Measurements from ENCODE around the gene MMS22L.
A peak's percentile ranks its signal among the peaks of the same experiment; 100 is the strongest.

Gene MMS22L, protein sequence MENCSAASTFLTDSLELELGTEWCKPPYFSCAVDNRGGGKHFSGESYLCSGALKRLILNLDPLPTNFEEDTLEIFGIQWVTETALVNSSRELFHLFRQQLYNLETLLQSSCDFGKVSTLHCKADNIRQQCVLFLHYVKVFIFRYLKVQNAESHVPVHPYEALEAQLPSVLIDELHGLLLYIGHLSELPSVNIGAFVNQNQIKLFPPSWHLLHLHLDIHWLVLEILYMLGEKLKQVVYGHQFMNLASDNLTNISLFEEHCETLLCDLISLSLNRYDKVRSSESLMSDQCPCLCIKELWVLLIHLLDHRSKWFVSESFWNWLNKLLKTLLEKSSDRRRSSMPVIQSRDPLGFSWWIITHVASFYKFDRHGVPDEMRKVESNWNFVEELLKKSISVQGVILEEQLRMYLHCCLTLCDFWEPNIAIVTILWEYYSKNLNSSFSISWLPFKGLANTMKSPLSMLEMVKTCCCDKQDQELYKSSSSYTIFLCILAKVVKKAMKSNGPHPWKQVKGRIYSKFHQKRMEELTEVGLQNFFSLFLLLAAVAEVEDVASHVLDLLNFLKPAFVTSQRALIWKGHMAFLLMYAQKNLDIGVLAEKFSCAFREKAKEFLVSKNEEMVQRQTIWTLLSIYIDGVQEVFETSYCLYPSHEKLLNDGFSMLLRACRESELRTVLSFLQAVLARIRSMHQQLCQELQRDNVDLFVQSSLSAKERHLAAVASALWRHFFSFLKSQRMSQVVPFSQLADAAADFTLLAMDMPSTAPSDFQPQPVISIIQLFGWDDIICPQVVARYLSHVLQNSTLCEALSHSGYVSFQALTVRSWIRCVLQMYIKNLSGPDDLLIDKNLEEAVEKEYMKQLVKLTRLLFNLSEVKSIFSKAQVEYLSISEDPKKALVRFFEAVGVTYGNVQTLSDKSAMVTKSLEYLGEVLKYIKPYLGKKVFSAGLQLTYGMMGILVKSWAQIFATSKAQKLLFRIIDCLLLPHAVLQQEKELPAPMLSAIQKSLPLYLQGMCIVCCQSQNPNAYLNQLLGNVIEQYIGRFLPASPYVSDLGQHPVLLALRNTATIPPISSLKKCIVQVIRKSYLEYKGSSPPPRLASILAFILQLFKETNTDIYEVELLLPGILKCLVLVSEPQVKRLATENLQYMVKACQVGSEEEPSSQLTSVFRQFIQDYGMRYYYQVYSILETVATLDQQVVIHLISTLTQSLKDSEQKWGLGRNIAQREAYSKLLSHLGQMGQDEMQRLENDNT

GRCh38 chr6:97282726-97283617, at the start of gene MMS22L:
Gene MMS22L (minus strand): TSS chr6:97283216. CDS start chr6:97282477, 739 bp downstream.
- H3K27ac ChIP-seq, result peak within 1 kb of the TSS; percentile 67 to 73
- peaks cover 0 to 2% (median 0%) of the 10 kb centered on the region in 3 donors for H3K36me3 ChIP-seq
- H3K4me1 ChIP-seq, result peaks cover 0 to 9% (median 2%) of the 10 kb centered on the region in 4 donors
- TF ChIP-seq CTCF (IDR thresholded peaks at IDR 0.05), result no peak
- peak within 1 kb of the TSS; percentile 94 for H3K4me3 ChIP-seq
- no peaks in the 10 kb centered on the region for H3K9me3 ChIP-seq
- DNase-seq, result peak; percentile 92 to 95
- no peaks in the 10 kb centered on the region for H3K27me3 ChIP-seq
- intact Hi-C loops (cut with DNase I; ENCODE audit: low total_unique reads), result loop anchor here (5.0 kb wide), 1 partner anchor 761 kb away; the partner anchor contains the start of gene UFL1

GRCh38 chr6:97322811-97323210, 39.8 kb upstream of the MMS22L start:
- H3K36me3 ChIP-seq, result no peaks in the 10 kb centered on the region
- no peak for TF ChIP-seq CTCF (IDR thresholded peaks at IDR 0.05)
- H3K27me3 ChIP-seq, result peaks cover 0 to 3% of the 10 kb centered on the region in 2 donors
- H3K27ac ChIP-seq, result no peak overlapping the region
- H3K9me3 ChIP-seq, result no peaks in the 10 kb centered on the region
- intact Hi-C loops (cut with DNase I; ENCODE audit: low total_unique reads), result no loop called here
- no peaks in the 10 kb centered on the region for H3K4me1 ChIP-seq
- no peak overlapping the region for H3K4me3 ChIP-seq
- DNase-seq, result no peak

DNA sequence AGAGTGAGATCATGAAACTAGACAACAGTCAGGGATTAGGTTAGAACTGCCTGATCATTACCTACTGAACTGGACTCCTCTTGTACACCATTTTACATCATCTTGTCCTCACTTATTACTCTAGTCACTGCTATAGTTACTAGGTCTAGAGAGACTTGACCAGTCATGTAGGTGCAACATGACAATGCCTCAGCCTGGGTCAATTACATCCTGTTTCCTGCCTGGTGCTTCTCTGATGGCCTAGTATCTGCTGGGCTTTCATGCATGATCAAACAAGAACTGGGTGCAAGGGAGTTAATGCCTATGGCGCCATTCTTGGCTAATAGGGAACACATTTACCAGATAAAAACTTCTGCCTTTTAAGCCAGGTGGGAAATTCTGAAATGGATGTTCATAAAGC, 39.2 kb upstream of the MMS22L start:
- H3K9me3 ChIP-seq, result no peaks in the 10 kb centered on the region
- TF ChIP-seq CTCF (IDR thresholded peaks at IDR 0.05), result no peak
- H3K27me3 ChIP-seq, result peaks cover 0 to 3% of the 10 kb centered on the region in 2 donors
- no peaks in the 10 kb centered on the region for H3K36me3 ChIP-seq
- H3K4me3 ChIP-seq, result no peak overlapping the region
- H3K4me1 ChIP-seq, result no peaks in the 10 kb centered on the region
- H3K27ac ChIP-seq, result no peak overlapping the region
- no peak for DNase-seq
- intact Hi-C loops (cut with DNase I; ENCODE audit: low total_unique reads), result no loop called here

DNA sequence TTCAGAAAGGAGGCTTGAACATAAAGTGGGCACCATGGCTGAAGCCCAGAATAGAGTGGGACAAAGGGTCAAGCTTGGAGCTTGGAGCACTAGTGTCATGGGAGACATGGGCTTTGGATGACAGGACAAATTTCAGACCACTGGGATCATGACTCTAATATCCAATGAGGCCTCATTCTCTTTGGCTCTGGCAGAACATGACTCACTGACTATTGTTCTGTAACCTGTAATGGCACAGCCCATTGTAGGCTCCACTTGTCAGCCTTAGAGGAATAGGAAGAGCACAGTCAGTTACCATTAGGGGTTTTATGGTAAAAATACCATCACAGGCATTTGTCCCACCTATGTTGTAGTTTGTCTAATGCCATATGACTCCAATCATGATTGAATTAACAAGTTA, 34.0 kb upstream of the MMS22L start:
- no peak for TF ChIP-seq CTCF (IDR thresholded peaks at IDR 0.05)
- H3K36me3 ChIP-seq, result no peaks in the 10 kb centered on the region
- H3K27ac ChIP-seq, result no peak overlapping the region
- no peak for DNase-seq
- H3K4me1 ChIP-seq, result no peaks in the 10 kb centered on the region
- intact Hi-C loops (cut with DNase I; ENCODE audit: low total_unique reads), result no loop called here
- no peaks in the 10 kb centered on the region for H3K27me3 ChIP-seq
- H3K4me3 ChIP-seq, result no peak overlapping the region
- no peaks in the 10 kb centered on the region for H3K9me3 ChIP-seq
